Measurements from ENCODE around the gene FNDC3A. TPM values are rescaled to one million over a fixed set of nuclear protein-coding genes. Genes with fewer than 3 reads are reported as not detected.
"Not testable (repeated sequence)": the region's sequence is repeated elsewhere in the genome, so short reads cannot be mapped to it uniquely, and the experiment has no call there.

The FNDC3A gene
- total and polyA plus RNA-seq, 2 experiments from 2014 or later: 21.9 to 73.5 TPM

GRCh38 chr13:49060678-49061387 is 85.1 kb downstream of the FNDC3A start:
- no peak overlapping the region for H3K4me3 ChIP-seq
- no peaks in the 10 kb centered on the region for H4K20me1 ChIP-seq (ENCODE audit: insufficient read depth, poor library complexity, severe bottlenecking)
- no peaks in the 10 kb centered on the region for H3K9me3 ChIP-seq (ENCODE audit: low read depth)
- H3K9me2 ChIP-seq (replicated peaks; ENCODE audit: insufficient read depth): no peaks in the 10 kb centered on the region
- no peak overlapping the region for H3K4me2 ChIP-seq
- H2AFZ ChIP-seq: no peak overlapping the region
- 92% methylated on average over 3 of the region's 3 CpGs for WGBS (ENCODE audit: low lambda C conversion rate, missing lambda C conversion rate)
- no peaks in the 10 kb centered on the region for H3K4me1 ChIP-seq (ENCODE audit: insufficient read depth)
- no peak overlapping the region for H3K27ac ChIP-seq
- TF ChIP-seq EZH2 (IDR thresholded peaks at IDR 0.05; ENCODE audit: borderline replicate concordance) (no peak), CTCF (IDR thresholded peaks at IDR 0.05; ENCODE audit: poor library complexity) (no peak), EZH2phosphoT487 (IDR thresholded peaks at IDR 0.05; ENCODE audit: low read depth, severe bottlenecking, unreplicated experiment) (no peak)
- DNase-seq (ENCODE audit: low spot score): no peak
- no peaks in the 10 kb centered on the region for H3K36me3 ChIP-seq (replicated peaks; ENCODE audit: insufficient read depth, low read depth)
- no peaks in the 10 kb centered on the region for H3K27me3 ChIP-seq
- no peaks in the 10 kb centered on the region for H3K79me2 ChIP-seq

GRCh38 chr13:49061388-49061752 is 85.7 kb downstream of the FNDC3A start:
- not testable (repeated sequence) for H3K4me2 ChIP-seq; DNase-seq (ENCODE audit: low spot score); H2AFZ ChIP-seq; H3K27ac ChIP-seq; H4K20me1 ChIP-seq (ENCODE audit: insufficient read depth, poor library complexity, severe bottlenecking); H3K9me3 ChIP-seq (ENCODE audit: low read depth); H3K36me3 ChIP-seq (replicated peaks; ENCODE audit: insufficient read depth, low read depth); H3K27me3 ChIP-seq; H3K4me1 ChIP-seq (ENCODE audit: insufficient read depth); H3K79me2 ChIP-seq; H3K9me2 ChIP-seq (replicated peaks; ENCODE audit: insufficient read depth); H3K4me3 ChIP-seq

DNA sequence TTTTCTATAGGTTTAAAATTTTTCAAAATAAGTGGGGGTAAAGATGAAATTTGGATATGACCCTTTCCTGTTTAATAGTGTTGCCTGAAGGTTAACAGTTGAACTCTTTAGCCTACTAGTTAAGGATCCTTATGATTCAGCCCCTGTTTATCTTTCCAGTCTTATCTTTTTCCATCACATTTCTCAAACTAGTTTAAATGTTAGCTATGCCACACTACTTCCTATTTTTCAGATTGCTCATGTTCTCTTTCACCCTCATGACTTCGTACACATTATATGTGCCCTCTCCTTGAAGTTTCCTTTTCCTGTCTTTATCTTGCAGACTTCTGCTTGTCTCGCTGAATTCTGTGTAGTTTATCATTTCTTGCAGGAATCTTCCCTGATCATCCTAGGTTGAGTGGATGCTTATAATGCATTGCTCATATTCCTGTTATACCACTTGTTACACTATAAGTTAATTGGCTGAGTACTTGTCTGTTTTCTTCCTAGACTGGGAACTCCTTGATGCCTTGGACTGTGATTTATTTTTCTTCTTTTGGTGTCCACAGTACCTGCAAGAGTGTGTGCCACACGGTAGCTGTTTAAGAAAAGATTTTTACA is 86.7 kb downstream of the FNDC3A start:
- DNase-seq (ENCODE audit: low spot score): no peak
- Histone ChIP-seq H3K4me1 (ENCODE audit: insufficient read depth) (no peaks in the 10 kb centered on the region), H4K20me1 (ENCODE audit: insufficient read depth, poor library complexity, severe bottlenecking) (no peaks in the 10 kb centered on the region), H3K79me2 (no peaks in the 10 kb centered on the region), H3K27ac (no peak overlapping the region), H3K9me2 (replicated peaks; ENCODE audit: insufficient read depth) (no peaks in the 10 kb centered on the region), H3K4me3 (no peak overlapping the region), H3K4me2 (no peak overlapping the region), H3K36me3 (replicated peaks; ENCODE audit: insufficient read depth, low read depth) (no peaks in the 10 kb centered on the region), H2AFZ (no peak overlapping the region), H3K27me3 (no peaks in the 10 kb centered on the region), H3K9me3 (ENCODE audit: low read depth) (no peaks in the 10 kb centered on the region)
- TF ChIP-seq CTCF (IDR thresholded peaks at IDR 0.05; ENCODE audit: poor library complexity) (no peak), EZH2 (IDR thresholded peaks at IDR 0.05; ENCODE audit: borderline replicate concordance) (no peak), EZH2phosphoT487 (IDR thresholded peaks at IDR 0.05; ENCODE audit: low read depth, severe bottlenecking, unreplicated experiment) (no peak)
- whole genome bisulfite sequencing (ENCODE audit: low lambda C conversion rate, missing lambda C conversion rate): 69% methylated on average over 3 of the region's 3 CpGs

DNA sequence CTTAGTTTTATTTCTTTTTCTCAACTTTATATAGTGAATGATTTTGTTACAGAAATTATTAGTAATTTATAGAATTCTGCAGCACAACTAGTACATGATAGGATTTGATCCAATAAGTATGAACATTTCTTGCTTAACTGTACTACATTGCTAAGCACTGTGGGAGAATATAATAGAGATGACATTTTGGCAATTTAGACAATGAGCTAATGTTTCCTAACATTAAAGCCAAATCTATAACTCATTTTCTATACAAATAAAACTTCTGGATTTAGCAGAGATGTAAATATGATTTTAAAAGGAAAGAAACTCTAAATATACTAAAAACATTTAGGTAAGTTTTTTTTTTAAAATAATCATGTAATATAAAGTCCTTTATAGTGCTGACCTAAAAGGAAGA is 87.3 kb downstream of the FNDC3A start:
- H3K4me1 ChIP-seq (ENCODE audit: insufficient read depth): no peaks in the 10 kb centered on the region
- no peaks in the 10 kb centered on the region for H4K20me1 ChIP-seq (ENCODE audit: insufficient read depth, poor library complexity, severe bottlenecking)
- H3K27ac ChIP-seq: no peak overlapping the region
- H2AFZ ChIP-seq: no peak overlapping the region
- no peak overlapping the region for H3K4me3 ChIP-seq
- H3K4me2 ChIP-seq: no peak overlapping the region
- H3K79me2 ChIP-seq: no peaks in the 10 kb centered on the region
- H3K9me3 ChIP-seq (ENCODE audit: low read depth): no peaks in the 10 kb centered on the region
- no peak for TF ChIP-seq CTCF (IDR thresholded peaks at IDR 0.05; ENCODE audit: poor library complexity)
- TF ChIP-seq EZH2phosphoT487 (IDR thresholded peaks at IDR 0.05; ENCODE audit: low read depth, severe bottlenecking, unreplicated experiment): no peak
- no peak for TF ChIP-seq EZH2 (IDR thresholded peaks at IDR 0.05; ENCODE audit: borderline replicate concordance)
- no peak for DNase-seq (ENCODE audit: low spot score)
- no peaks in the 10 kb centered on the region for H3K27me3 ChIP-seq
- H3K9me2 ChIP-seq (replicated peaks; ENCODE audit: insufficient read depth): no peaks in the 10 kb centered on the region
- no peaks in the 10 kb centered on the region for H3K36me3 ChIP-seq (replicated peaks; ENCODE audit: insufficient read depth, low read depth)

Measured in hepatocyte (in vitro differentiated cells).